Activated T-cell treated with anti-CD3 and anti-CD28 coated beads, Interleukin-2, amount 50 U/mL, for 24 hours (primary cell): Measurements from ENCODE around the gene CD72.
"Not testable (repeated sequence)": the region's sequence is repeated elsewhere in the genome, so short reads cannot be mapped to it uniquely, and the experiment has no call there.

Experiments used
- DNase-seq: peaks from one replicate; pipeline ENCODE4 v3.0.0-alpha.2; 2020
- H3K27ac Mint-ChIP-seq: 2 replicates; pipeline ENCODE4 v1.8.0; 2020; ENCODE audit warnings: mild to moderate bottlenecking, mixed read lengths
- H3K27me3 Mint-ChIP-seq: 2 replicates; pipeline ENCODE4 v1.8.0; 2020; ENCODE audit warnings: mixed read lengths
- H3K36me3 Mint-ChIP-seq: 2 replicates; pipeline ENCODE4 v1.8.0; 2020; ENCODE audit warnings: low read depth, mixed read lengths
- H3K4me1 Mint-ChIP-seq: 2 replicates; pipeline ENCODE4 v1.8.0; 2020; ENCODE audit warnings: low read depth, mixed read lengths
- H3K4me3 Mint-ChIP-seq: 2 replicates; pipeline ENCODE4 v1.8.0; 2020; ENCODE audit warnings: mild to moderate bottlenecking, moderate library complexity, mixed read lengths
- H3K9me3 Mint-ChIP-seq: 2 replicates; pipeline ENCODE4 v1.8.0; 2020; ENCODE audit warnings: mixed read lengths

CD72 gene

DNA sequence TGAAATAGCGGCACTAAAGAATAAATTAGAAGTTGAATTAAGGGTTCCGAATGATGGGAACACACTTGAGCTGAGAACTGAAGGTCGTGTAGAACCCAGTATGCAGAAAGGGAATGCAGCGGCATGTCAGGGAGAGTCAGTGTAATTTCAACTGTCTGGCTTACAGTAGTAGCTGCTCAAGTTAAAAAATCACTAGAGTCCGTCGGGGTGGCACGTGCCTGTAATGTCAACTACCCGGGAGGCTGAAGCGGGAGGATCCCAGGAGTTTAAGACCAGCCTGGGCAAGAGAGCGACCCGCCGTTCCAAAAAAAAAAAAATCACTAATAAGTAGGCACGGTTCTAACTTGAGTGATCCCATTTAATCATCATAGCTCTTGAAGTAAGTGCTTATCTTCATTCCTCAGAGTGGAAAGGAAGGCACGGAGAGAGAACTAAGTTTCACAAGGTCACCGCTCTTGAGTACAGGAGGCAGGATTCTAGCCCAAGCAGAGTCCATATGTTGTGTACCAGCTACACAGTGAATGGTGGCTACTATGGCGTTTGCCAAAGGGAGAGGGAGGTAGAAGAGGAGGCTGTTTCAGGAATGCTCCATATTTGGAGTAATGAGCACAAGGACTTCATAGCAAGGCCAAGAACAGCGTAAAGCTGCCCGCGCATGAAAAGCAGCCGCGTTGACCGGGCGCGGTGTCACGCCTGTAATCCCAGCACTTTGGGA lies 38.8 kb upstream of the CD72 start:
- H3K9me3 Mint-ChIP-seq, result no peaks in the 10 kb centered on the region
- H3K27ac Mint-ChIP-seq, result peak overlapping the region; percentile 100
- H3K27me3 Mint-ChIP-seq, result peaks cover 3% of the 10 kb centered on the region
- H3K36me3 Mint-ChIP-seq, result peaks cover 34% of the 10 kb centered on the region
- peak overlapping the region; percentile 86 for H3K4me3 Mint-ChIP-seq
- no peak for DNase-seq
- H3K4me1 Mint-ChIP-seq, result peaks cover 65% of the 10 kb centered on the region

DNA sequence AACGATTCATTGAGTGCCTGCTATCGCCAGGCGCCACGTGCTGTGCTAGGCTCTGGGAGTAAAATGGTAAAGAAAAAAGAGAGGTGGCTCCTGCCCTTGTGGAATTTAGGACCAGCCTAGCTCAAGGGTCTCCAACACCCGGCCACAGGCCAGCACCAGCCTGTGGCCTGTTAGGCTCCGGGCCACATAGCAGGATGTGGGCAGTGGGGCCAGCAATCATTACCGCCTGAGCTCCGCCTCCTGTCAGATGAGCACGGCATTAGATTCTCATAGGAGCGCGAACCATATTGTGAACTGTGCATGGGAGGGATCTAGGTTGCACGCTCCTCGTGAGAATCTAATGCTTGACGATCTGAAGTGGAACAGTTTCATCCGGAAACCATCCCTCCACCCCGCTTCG lies 38.1 kb upstream of the CD72 start:
- Mint-ChIP-seq H3K4me1 (peaks cover 66% of the 10 kb centered on the region), H3K36me3 (peaks cover 29% of the 10 kb centered on the region), H3K27ac (no peak overlapping the region), H3K4me3 (peak overlapping the region; percentile 4), H3K9me3 (no peaks in the 10 kb centered on the region), H3K27me3 (peaks cover 3% of the 10 kb centered on the region)
- DNase-seq, result no peak

DNA sequence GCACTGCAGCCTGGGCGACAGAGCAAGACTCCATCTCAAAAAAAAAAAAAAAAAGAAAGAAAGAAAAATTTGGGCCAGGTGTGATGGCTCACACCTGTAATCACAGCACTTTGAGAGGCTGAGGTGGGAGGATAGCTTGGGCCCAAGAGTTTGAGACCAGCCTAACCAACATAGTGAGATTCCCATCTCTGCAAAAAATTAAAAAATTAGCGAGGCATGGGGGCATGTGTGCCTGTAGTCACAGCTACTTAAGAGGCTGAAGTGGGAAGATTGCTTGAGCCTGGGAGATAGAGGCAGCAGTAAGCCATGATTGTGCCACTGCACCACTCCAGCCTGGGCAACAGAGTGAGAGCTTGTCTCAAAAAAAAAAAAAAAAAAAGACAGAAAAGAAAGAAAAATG lies 35.4 kb upstream of the CD72 start:
- peaks cover 8% of the 10 kb centered on the region for H3K36me3 Mint-ChIP-seq
- peaks cover 3% of the 10 kb centered on the region for H3K27me3 Mint-ChIP-seq
- peak overlapping the region; percentile 14 for H3K27ac Mint-ChIP-seq
- no peak for DNase-seq
- H3K9me3 Mint-ChIP-seq, result no peaks in the 10 kb centered on the region
- no peak overlapping the region for H3K4me3 Mint-ChIP-seq
- peaks cover 66% of the 10 kb centered on the region for H3K4me1 Mint-ChIP-seq

DNA sequence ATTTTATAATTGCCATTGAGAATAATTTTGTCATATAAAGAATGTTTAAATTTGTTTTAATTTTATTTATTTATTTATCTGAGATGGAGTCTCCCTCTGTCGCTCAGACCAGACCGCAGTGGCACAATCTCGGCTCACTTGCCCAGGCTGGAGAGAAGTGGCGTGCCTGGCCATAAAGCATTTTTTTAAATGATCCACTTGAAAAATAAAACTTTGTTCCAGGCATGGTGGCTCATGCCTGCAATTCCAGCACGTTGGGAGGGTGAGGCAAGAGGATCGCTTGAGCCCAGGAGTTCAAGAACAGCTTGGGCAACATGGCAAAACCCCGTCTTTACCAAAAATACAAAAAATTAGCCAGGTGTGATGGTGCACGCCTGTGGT lies 34.6 kb upstream of the CD72 start:
- H3K27me3 Mint-ChIP-seq, result peaks cover 1% of the 10 kb centered on the region

DNA sequence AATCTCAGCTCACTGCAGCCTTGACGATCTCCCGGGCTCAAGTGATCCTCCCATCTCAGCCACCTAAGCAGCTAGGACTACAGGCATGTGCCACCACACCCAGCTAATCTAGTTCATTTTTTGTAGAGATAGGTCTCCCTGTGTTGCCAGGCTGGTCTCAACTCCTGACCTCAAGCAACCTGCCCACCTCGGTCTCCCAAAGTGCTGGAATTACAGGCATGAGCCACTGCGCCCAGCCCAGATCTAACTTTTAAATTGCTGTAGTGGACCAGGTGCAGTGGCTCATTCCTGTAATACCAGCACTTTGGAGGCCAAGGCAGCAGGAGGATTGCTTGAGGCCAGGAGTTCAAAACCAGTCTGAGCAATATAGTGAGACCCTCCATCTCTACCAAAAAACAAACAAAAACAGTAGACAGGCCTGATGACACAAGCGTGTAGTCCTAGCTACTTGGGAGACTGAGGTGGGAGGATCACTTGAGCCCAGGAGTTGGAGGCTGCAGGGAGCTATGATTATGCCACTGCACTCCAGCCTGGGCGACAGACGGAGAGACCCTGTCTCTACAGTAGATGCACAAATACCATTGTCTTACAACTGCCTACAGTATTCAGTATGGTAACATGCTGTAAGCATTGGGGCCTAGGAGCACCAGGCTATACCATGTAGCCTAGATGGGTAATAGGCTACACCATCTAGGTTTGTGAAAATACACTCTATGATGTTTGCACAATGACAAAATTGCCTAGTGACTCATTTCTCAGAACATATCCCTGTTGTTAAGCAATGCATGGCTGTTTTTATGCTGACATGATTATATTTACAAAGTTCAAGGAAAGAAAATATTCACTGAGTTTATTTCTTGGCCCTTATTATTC lies 34.0 kb upstream of the CD72 start:
- H3K27ac Mint-ChIP-seq, result peak overlapping the region; percentile 63
- H3K27me3 Mint-ChIP-seq, result no peaks in the 10 kb centered on the region
- peaks cover 4% of the 10 kb centered on the region for H3K36me3 Mint-ChIP-seq
- DNase-seq, result no peak
- H3K9me3 Mint-ChIP-seq, result no peaks in the 10 kb centered on the region
- peaks cover 72% of the 10 kb centered on the region for H3K4me1 Mint-ChIP-seq
- H3K4me3 Mint-ChIP-seq, result peak overlapping the region; percentile 85

More for the DNA sequence above, 34.6 kb upstream of the CD72 start:
- Mint-ChIP-seq H3K36me3 (peaks cover 4% of the 10 kb centered on the region), H3K4me3 (no peak overlapping the region), H3K27ac (no peak overlapping the region), H3K9me3 (no peaks in the 10 kb centered on the region), H3K4me1 (peaks cover 72% of the 10 kb centered on the region)
- no peak for DNase-seq

DNA sequence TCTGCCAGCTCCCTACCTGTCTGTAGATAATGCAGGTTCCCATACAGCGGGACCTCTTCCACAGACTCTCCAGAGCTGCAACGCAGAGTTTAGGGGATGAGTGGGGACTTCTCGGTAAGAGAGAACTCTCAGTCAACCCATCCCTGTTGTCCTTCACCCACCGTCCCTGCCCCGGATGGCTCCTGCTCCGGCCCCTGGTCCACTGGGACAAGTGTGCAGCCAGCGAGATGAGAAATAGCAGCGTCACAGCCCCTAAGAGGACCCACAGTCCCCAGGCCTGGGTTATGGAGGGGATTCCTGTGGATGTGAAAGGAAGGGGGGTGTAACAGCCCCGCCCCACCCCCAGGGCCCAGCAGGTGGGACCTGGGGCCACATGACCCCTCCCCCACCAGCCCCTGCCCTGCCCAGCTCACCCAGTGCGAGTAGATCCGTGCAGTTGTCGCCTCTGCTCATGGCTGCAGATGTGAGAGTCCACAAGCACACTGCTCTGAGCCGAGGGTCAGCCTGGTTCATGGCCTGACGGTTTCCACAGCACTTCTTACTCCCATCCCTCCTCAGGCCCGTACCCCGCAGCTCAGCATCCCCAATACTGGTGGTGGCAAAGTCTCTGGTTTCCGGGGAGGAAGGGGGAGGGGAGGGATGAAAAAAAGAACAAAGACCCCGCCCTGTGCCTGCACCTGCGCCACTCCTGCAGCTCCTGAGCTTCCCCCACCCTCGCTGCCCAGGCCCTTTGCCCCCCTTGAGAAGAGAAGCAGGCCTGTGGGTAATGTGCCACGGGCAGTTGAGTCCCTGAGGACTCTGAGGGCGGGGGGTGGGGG lies 32.3 kb upstream of the CD72 start, which contains the start of gene SIT1:
Gene SIT1 (minus strand): TSS at position 591 of the 818 bp plus-strand sequence. CDS start 78 bp downstream, at position 513.
- Mint-ChIP-seq H3K9me3 (no peaks in the 10 kb centered on the region), H3K27me3 (no peaks in the 10 kb centered on the region), H3K27ac (peak within 1 kb of the TSS; percentile 94), H3K4me1 (peaks cover 69% of the 10 kb centered on the region), H3K4me3 (peak within 1 kb of the TSS; percentile 85), H3K36me3 (peaks cover 11% of the 10 kb centered on the region)
- peak; percentile 67 for DNase-seq

DNA sequence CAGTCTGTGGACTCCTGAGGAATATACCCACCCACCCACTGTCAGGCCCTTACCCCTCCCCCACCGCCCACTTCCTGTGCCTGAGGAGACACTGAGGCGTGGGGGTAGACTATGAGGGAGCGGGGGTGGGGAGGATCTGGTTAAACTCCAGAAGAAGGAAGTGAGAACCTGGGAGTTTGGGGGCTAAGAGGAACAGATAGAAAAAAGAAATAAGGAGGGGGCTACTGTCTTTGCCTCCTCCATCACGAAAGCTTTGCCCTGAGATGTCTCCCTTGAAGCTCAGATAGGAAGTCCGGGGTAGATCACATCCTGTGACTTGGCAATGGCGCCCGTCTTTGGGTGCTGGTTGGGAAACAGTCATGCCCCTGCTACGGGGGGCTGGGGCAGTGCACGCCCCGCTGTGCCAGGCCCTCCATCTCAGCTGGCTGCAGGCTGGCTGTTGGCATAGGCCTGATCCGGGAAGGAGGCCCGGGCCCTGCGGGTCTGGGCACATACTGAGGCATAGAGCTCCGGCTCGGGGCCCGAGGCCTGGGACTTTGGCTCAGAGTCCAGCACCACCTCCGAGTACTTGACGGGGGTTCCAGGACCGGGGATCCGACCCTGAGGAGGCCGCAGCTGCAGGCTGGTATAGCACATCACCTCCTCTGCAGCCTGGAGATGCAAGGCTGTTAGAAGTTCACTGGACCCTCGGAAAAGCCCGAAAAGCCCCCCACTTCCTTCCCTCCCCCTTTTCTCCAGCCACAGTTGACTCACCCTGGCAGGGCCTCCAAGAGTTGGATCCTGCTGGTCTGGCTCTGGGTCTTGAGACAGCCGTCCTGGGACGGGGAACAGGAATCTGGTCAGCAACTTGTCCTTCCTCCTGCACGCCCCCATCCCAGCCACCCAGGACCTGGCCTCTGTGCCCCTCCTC lies 31.5 kb upstream of the CD72 start:
- H3K9me3 Mint-ChIP-seq, result no peaks in the 10 kb centered on the region
- peak overlapping the region; percentile 94 for H3K27ac Mint-ChIP-seq
- H3K4me1 Mint-ChIP-seq, result peaks cover 74% of the 10 kb centered on the region
- DNase-seq, result peak; percentile 75
- H3K36me3 Mint-ChIP-seq, result peaks cover 11% of the 10 kb centered on the region
- H3K4me3 Mint-ChIP-seq, result peak overlapping the region; percentile 85
- H3K27me3 Mint-ChIP-seq, result no peaks in the 10 kb centered on the region

DNA sequence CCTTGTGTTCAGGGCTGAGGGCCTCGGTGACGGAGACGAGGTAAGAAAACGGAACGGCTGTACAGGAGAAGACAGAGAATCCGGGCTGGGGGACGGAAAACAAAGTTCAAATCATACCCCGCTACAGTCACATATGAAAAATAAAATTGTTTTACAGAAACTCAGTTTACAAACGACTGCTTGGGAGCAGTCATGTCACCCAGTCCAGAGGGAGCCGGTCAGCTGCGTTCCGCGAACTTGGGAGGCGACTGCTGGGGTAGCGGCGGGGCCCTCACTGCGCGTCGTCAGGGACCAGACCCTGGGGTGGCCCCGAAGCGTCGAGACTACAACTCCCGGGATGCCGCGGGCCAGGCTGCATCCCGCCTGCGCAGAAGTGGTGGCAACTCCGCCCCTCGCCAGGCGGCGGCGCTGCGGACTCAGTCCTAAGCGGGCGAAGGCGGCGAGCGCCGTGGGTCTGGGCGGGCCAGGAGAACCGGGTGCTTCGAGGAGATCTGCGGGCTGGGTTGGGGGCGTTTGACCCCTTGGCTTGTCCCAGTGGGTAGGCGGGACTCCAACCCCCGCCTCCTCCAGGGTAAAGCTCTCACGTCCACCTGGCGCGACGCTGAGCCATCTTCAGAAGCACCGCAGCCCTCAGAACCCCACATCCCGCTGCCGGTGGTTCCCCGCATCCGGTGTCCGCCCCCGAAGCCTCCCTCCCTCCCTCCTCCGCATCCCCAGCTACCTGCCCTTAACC lies 28.5 kb upstream of the CD72 start:
- H3K9me3 Mint-ChIP-seq, result no peaks in the 10 kb centered on the region
- H3K4me3 Mint-ChIP-seq, result peak overlapping the region; percentile 84
- peaks cover 72% of the 10 kb centered on the region for H3K4me1 Mint-ChIP-seq
- DNase-seq, result peak; percentile 96
- H3K36me3 Mint-ChIP-seq, result peaks cover 21% of the 10 kb centered on the region
- H3K27me3 Mint-ChIP-seq, result no peaks in the 10 kb centered on the region
- peak overlapping the region; percentile 91 for H3K27ac Mint-ChIP-seq

DNA sequence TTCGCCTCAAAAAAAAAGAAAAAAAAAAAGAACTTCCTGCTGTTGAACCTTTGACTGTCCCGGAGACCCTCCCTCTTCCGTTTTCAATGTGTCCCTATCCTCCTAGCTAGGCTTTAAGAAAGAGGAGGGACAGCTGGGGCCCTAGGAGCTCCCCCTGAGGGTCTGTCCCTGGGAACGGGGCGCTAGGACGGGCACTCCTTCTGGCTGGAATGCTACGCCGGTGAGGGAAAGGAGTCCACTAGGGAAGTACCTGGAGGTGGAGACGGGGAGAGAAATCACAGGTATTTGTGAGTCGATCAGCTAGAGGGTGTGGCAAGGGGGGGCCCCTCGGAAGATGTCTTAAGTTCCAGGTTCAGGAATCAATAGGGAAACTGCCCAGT lies 27.9 kb upstream of the CD72 start:
- peaks cover 71% of the 10 kb centered on the region for H3K4me1 Mint-ChIP-seq
- H3K9me3 Mint-ChIP-seq, result no peaks in the 10 kb centered on the region
- H3K4me3 Mint-ChIP-seq, result peak overlapping the region; percentile 84
- DNase-seq, result no peak
- no peaks in the 10 kb centered on the region for H3K27me3 Mint-ChIP-seq
- H3K36me3 Mint-ChIP-seq, result peaks cover 21% of the 10 kb centered on the region
- H3K27ac Mint-ChIP-seq, result peak overlapping the region; percentile 91

DNA sequence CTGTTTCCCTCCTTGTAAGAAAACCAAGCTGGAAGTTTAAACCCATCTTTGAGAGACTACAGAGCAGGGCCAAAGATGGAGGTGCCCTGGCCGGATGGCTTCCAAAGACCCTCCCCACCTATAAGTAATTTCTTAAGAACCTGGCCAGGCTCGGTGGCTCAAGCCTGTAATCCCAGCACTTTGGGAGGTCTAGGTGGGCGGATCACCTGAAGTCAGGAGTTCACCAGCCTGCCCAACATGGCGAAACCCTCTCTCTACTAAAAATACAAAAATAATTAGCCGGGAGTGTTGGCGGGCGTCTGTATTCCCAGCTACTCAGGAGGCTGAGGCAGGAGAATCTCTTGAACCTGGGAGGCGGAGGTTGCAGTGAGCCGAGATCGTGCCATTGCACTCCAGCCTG lies 27.5 kb upstream of the CD72 start:
- DNase-seq, result peak; percentile 32
- Mint-ChIP-seq H3K4me3 (peak overlapping the region; percentile 84), H3K4me1 (peaks cover 69% of the 10 kb centered on the region), H3K36me3 (peaks cover 25% of the 10 kb centered on the region), H3K27ac (peak overlapping the region; percentile 91)
- H3K9me3 Mint-ChIP-seq, H3K27me3 Mint-ChIP-seq: not testable (repeated sequence)

DNA sequence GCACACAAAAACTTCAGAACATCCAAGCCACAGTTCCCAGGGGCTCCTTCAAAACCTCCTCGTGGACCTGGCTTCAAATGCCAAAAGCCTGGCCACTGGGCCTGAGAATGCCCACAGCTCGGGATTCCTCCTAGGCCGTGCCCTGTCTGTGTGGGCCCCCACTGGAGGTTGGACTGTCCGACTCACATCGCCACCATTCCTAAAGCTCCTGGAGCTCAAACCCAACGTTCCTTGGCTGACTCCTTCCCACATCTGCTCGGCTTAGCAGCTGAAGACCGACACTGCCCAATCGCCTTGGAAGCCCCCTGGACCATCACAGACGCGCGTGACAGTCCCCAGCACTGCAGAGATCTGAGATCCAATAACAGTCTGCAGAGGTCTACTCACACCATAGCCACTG lies 24.8 kb upstream of the CD72 start:
- Mint-ChIP-seq H3K36me3 (peaks cover 26% of the 10 kb centered on the region), H3K9me3 (no peaks in the 10 kb centered on the region), H3K4me1 (peaks cover 65% of the 10 kb centered on the region), H3K27ac (peak overlapping the region; percentile 41), H3K27me3 (no peaks in the 10 kb centered on the region), H3K4me3 (no peak overlapping the region)
- peak; percentile 12 for DNase-seq

DNA sequence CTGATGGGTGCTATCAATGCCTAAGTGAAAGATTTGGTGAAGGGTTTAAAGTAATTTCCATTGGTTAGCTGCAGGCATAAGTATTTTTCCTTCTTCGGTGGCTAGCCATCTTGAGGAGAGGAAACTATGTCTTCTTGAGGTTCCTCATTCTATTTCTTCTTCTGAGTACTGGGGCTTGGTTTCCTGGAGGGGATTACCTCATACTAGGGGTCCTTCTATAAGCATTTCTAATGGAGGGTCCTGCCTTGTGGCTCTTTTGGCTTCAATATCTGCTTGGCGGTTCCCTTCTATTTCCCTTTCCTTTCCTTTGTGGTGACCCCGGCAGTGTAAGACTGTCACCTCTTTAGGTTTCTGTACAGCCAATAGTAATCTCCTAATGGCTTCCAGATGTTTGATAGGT lies 23.3 kb upstream of the CD72 start:
- not testable (repeated sequence) for H3K9me3 Mint-ChIP-seq, H3K4me3 Mint-ChIP-seq, H3K27me3 Mint-ChIP-seq, H3K27ac Mint-ChIP-seq
- peak; percentile 3 for DNase-seq
- H3K36me3 Mint-ChIP-seq, result peaks cover 24% of the 10 kb centered on the region
- peaks cover 68% of the 10 kb centered on the region for H3K4me1 Mint-ChIP-seq

DNA sequence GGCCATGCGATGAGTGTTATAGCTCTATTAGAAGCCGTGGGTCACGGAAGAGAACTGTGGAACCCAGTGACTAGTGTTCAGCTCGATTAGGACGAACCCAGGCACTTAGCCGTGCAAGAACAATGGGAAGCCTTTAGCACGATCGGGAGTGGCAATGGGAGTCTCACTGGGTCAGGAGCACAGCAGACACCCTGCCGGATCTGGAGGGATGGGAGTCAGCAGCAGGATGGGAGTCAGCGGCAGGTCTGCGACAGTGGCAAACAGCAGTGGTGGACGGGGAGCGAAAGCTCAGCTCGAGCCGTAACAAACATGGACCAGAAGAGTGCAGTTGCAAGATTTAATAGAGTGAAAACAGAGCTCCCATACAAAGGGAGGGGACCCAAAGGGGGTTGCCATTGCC lies 22.2 kb upstream of the CD72 start:
- not testable (repeated sequence) for H3K27me3 Mint-ChIP-seq, H3K9me3 Mint-ChIP-seq, H3K4me3 Mint-ChIP-seq, H3K27ac Mint-ChIP-seq
- Mint-ChIP-seq H3K36me3 (peaks cover 19% of the 10 kb centered on the region), H3K4me1 (peaks cover 70% of the 10 kb centered on the region)
- peak; percentile 18 for DNase-seq
